ENCODE data around the gene YJEFN3. TPM values are rescaled to one million over a fixed set of nuclear protein-coding genes. Genes with fewer than 3 reads are reported as not detected.
A peak's percentile ranks its signal among the peaks of the same experiment; 100 is the strongest.

Gene YJEFN3
- total RNA-seq, 1 experiment from 2014 or later, result 16.6 TPM

- H3K56ac ChIP-seq (ENCODE audit: insufficient read length, low read depth, low read length), result no peak overlapping the region
- no peak overlapping the region for H2BK5ac ChIP-seq (ENCODE audit: insufficient read length, low read length)
- H3K79me2 ChIP-seq (ENCODE audit: insufficient read depth, low read length), result peaks cover 4% of the 10 kb centered on the region; the same call in 1 of the 2 replicates
- peaks cover 47 to 49% of the 10 kb centered on the region in 2 experiments for H3K4me1 Mint-ChIP-seq
- no peak overlapping the region for H3T11ph ChIP-seq (ENCODE audit: low read length)
- no peaks in the 10 kb centered on the region for H4K20me1 ChIP-seq (ENCODE audit: control insufficient read depth, insufficient read depth, insufficient read length)
- H4K91ac ChIP-seq (ENCODE audit: insufficient read length, low read depth, low read length), result peak overlapping the region; percentile 6
- H3K14ac ChIP-seq (ENCODE audit: insufficient read depth, low read length), result no peak overlapping the region
- H3K27me3 ChIP-seq (ENCODE audit: insufficient read depth, low read length), result no peaks in the 10 kb centered on the region
- H2AK5ac ChIP-seq (ENCODE audit: insufficient read length, low read length), result no peak overlapping the region
- H3K18ac ChIP-seq (ENCODE audit: insufficient read length, low read depth, low read length), result no peak overlapping the region
- no peak overlapping the region for H2BK15ac ChIP-seq (ENCODE audit: low read depth, low read length)
- WGBS (ENCODE audit: extremely low coverage, insufficient read length, low lambda C conversion rate), result no CpG with 5 or more reads among the region's 20 CpGs
- no peak overlapping the region for H2BK12ac ChIP-seq (ENCODE audit: insufficient read length, low read depth, low read length)
- no peak overlapping the region for H2AFZ ChIP-seq (ENCODE audit: low read length)
- no peak overlapping the region for H4K8ac ChIP-seq (replicated peaks; ENCODE audit: insufficient read length, low read depth, low read length)
- no peak overlapping the region for H3K4ac ChIP-seq (ENCODE audit: low read depth, low read length)
- peak overlapping the region; percentile 97 to 99 (median 98) for H3K27ac Mint-ChIP-seq
- peak; percentile 82 for DNase-seq
- H2BK20ac ChIP-seq (ENCODE audit: low read depth, low read length, poor library complexity, severe bottlenecking), result no peak overlapping the region
- H3K79me1 ChIP-seq (ENCODE audit: insufficient read depth, low read depth, low read length, poor library complexity, severe bottlenecking), result no peaks in the 10 kb centered on the region
- no peak overlapping the region for H3K9ac ChIP-seq (ENCODE audit: extremely low read depth, insufficient read length, low read length)
- no peak overlapping the region for H3K23ac ChIP-seq (ENCODE audit: insufficient read length, low read depth, low read length)
- no peak overlapping the region for H4K5ac ChIP-seq (ENCODE audit: insufficient read length, low read depth, low read length)
- peak overlapping the region; percentile 21 for H3K27ac ChIP-seq (ENCODE audit: insufficient read length, low read depth, low read length)
- no peak overlapping the region for H3K4me2 ChIP-seq (ENCODE audit: insufficient read depth, insufficient read length, low read length)
- H3K23me2 ChIP-seq (ENCODE audit: insufficient read length, low read depth, low read length, poor library complexity, severe bottlenecking), result no peaks in the 10 kb centered on the region
- no peak overlapping the region for H2BK120ac ChIP-seq (ENCODE audit: low read depth, low read length, poor library complexity, severe bottlenecking)
- H3K9me3 Mint-ChIP-seq, result no peaks in the 10 kb centered on the region
- H3K36me3 Mint-ChIP-seq (ENCODE audit: insufficient read depth in 1 of 3, low read depth in 3 of 3), result peaks cover 22 to 49% (median 39%) of the 10 kb centered on the region in 3 experiments; a peak in 6 of 7 replicates
- peak; percentile 91 for TF ChIP-seq CTCF (conservative IDR thresholded peaks at IDR 0.05)
- H3K9me3 ChIP-seq (ENCODE audit: control insufficient read depth, low read depth, low read length), result no peaks in the 10 kb centered on the region
- no peaks in the 10 kb centered on the region for H3K27me3 Mint-ChIP-seq (ENCODE audit: low read depth)
- peaks cover 9% of the 10 kb centered on the region; the same call in 1 of the 2 replicates for H3K4me1 ChIP-seq (ENCODE audit: insufficient read depth, low read length)
- peak overlapping the region in 1 of 2 experiments; percentile 26; a peak in 1 of 5 replicates for H3K4me3 Mint-ChIP-seq
Measured at GRCh38 chr19:19490214-19490968, 38.3 kb upstream of the YJEFN3 start.

Data from H9 (cell line).